ENCODE data around the gene CEP85. TPM values are rescaled to one million over a fixed set of nuclear protein-coding genes. Genes with fewer than 3 reads are reported as not detected.
"Not testable (repeated sequence)": the region's sequence is repeated elsewhere in the genome, so short reads cannot be mapped to it uniquely, and the experiment has no call there.

The CEP85 gene
- polyA plus RNA-seq, 4 donors: 2.7 to 11.0 (median 5.6) TPM

DNA sequence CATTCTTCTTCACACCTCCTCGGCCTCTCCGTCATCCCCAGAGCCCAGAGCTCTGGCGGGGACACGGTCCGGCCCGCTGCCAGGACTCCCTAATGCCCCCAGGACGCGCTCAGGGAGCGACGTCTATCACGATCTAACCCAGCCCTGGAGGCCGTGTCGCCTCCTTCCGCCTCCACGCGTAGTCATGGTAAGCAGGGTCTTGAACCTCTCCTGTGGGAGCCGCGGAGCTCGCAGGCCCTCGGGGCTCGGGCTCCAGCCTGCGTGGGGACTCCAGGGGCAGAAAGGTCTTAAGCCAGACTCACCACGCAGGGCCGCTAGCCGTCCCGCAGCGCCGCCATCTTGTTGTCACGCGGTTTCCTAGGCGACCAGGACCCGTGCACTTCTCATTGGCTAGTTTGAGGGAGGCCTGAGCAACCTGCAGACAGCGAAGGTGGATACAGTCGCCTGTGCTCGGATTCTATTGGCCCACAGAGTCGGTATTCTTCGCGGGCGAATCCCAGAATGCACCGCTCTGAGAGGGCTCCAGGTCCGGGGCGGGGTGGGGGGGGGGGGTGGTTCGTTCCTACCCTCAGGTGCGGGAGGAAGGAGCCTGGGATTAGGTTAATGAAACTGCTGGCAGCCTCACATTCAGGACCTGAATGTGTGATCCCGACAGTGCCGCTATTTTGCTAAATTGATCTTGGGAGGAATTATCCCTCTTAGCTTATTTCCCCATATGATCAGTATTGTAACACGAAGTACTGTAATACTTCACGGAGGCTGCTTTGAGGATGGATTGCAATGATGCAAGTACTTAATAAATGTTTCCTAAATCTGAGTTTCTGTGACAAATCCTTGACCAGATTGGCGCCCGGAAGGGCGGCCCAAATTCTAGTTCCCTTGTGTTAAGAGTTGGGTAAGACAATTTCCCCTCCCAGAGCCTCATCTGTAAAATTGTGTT is 72.6 kb downstream of the CEP85 start, which contains the start of gene UBXN11:
TSS of gene UBXN11 (minus strand) at position 347 of the 940 bp plus-strand sequence. CDS start 3,753 bp downstream, outside the sequence.
- Histone ChIP-seq H3K4me1 (ENCODE audit: control insufficient read depth in 3 of 3, insufficient read depth in 2 of 3, low read depth in 1 of 3, low read length in 2 of 3) (peaks cover 0 to 23% (median 2%) of the 10 kb centered on the region in 3 donors), H3K4me3 (ENCODE audit: low read depth in 1 of 3, low read length in 3 of 3) (peak within 1 kb of the TSS; percentile 77 to 79 (median 79)), H3K27me3 (ENCODE audit: control insufficient read depth in 3 of 3, insufficient read depth in 3 of 3, low read length in 3 of 3) (no peaks in the 10 kb centered on the region), H3K27ac (ENCODE audit: low read depth in 1 of 3, low read length in 2 of 3) (peak within 1 kb of the TSS in 2 of 3 donors; percentile 29 to 57), H3K36me3 (ENCODE audit: control insufficient read depth in 3 of 3, insufficient read depth in 2 of 3, low read depth in 1 of 3, low read length in 3 of 3) (peaks cover 0 to 3% (median 0%) of the 10 kb centered on the region in 3 donors), H3K9me3 (ENCODE audit: control insufficient read depth in 2 of 2, insufficient read depth in 1 of 2, low read depth in 1 of 2, low read length in 1 of 2) (no peaks in the 10 kb centered on the region)
- FAIRE-seq (no peak), DNase-seq (peak; percentile 96 to 98)
- WGBS, 3 donors: 0 to 2% (median 1%) methylated on average over 47 to 51 of the region's 51 CpGs

- Histone ChIP-seq H3K9me3 (ENCODE audit: control insufficient read depth in 2 of 2, insufficient read depth in 1 of 2, low read depth in 1 of 2, low read length in 1 of 2) (no peaks in the 10 kb centered on the region), H3K4me1 (ENCODE audit: control insufficient read depth in 3 of 3, insufficient read depth in 2 of 3, low read depth in 1 of 3, low read length in 2 of 3) (peaks cover 0 to 22% (median 2%) of the 10 kb centered on the region in 3 donors), H3K4me3 (ENCODE audit: low read depth in 1 of 3, low read length in 3 of 3) (peak overlapping the region in 1 of 3 donors; percentile 79), H3K27me3 (ENCODE audit: control insufficient read depth in 3 of 3, insufficient read depth in 3 of 3, low read length in 3 of 3) (no peaks in the 10 kb centered on the region), H3K27ac (ENCODE audit: low read depth in 1 of 3, low read length in 2 of 3) (peak overlapping the region in 2 of 3 donors; percentile 57 to 61), H3K36me3 (ENCODE audit: control insufficient read depth in 3 of 3, insufficient read depth in 2 of 3, low read depth in 1 of 3, low read length in 3 of 3) (no peaks in the 10 kb centered on the region)
- 12 to 26% (median 16%) methylated on average over 6 of the region's 6 CpGs for WGBS, 3 donors
- FAIRE-seq (no peak), DNase-seq (no peak)
Measured at GRCh38 chr1:26307363-26307781, 73.4 kb downstream of the CEP85 start.

- H3K4me1 ChIP-seq (ENCODE audit: control insufficient read depth in 3 of 3, insufficient read depth in 2 of 3, low read depth in 1 of 3, low read length in 2 of 3): peaks cover 0 to 13% (median 2%) of the 10 kb centered on the region in 3 donors
- H3K36me3 ChIP-seq (ENCODE audit: control insufficient read depth in 3 of 3, insufficient read depth in 2 of 3, low read depth in 1 of 3, low read length in 3 of 3); FAIRE-seq; H3K9me3 ChIP-seq (ENCODE audit: control insufficient read depth in 2 of 2, insufficient read depth in 1 of 2, low read depth in 1 of 2, low read length in 1 of 2); H3K27me3 ChIP-seq (ENCODE audit: control insufficient read depth in 3 of 3, insufficient read depth in 3 of 3, low read length in 3 of 3); DNase-seq; H3K4me3 ChIP-seq (ENCODE audit: low read depth in 1 of 3, low read length in 3 of 3): not testable (repeated sequence)
- H3K27ac ChIP-seq (ENCODE audit: low read depth in 1 of 3, low read length in 2 of 3): peak overlapping the region in 1 of 3 donors; percentile 61
- 78 to 85% (median 84%) methylated on average over 21 of the region's 21 CpGs for WGBS, 3 donors
Measured at GRCh38 chr1:26307966-26308899, 74.2 kb downstream of the CEP85 start.

DNA sequence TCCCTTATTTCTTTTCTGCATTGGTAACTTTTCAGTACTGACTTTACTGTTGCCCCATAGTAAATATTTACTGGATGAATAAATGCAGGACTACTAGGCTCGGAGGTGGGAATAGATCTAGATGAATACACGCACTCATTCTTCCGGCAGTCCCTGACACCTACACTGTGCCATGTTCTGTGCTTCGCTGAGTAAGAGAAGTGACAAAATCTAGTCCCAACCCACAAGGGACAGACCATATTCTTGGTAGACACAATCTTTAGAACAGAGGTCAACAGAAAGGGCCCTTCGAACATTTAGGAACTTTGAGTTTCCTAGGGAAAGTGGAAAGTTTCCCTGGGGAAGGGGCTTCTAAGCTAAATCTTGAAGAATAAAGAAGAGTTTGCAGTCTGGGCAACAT is 80.5 kb downstream of the CEP85 start:
- Histone ChIP-seq H3K27me3 (ENCODE audit: control insufficient read depth in 3 of 3, insufficient read depth in 3 of 3, low read length in 3 of 3) (peaks cover 0 to 2% (median 0%) of the 10 kb centered on the region in 3 donors), H3K27ac (ENCODE audit: low read depth in 1 of 3, low read length in 2 of 3) (no peak overlapping the region), H3K4me1 (ENCODE audit: control insufficient read depth in 3 of 3, insufficient read depth in 2 of 3, low read depth in 1 of 3, low read length in 2 of 3) (no peaks in the 10 kb centered on the region), H3K4me3 (ENCODE audit: low read depth in 1 of 3, low read length in 3 of 3) (no peak overlapping the region), H3K9me3 (ENCODE audit: control insufficient read depth in 2 of 2, insufficient read depth in 1 of 2, low read depth in 1 of 2, low read length in 1 of 2) (no peaks in the 10 kb centered on the region), H3K36me3 (ENCODE audit: control insufficient read depth in 3 of 3, insufficient read depth in 2 of 3, low read depth in 1 of 3, low read length in 3 of 3) (no peaks in the 10 kb centered on the region)
- WGBS, 3 donors: 77 to 86% (median 78%) methylated on average over 5 of the region's 5 CpGs
- DNase-seq (no peak), FAIRE-seq (no peak)

DNA sequence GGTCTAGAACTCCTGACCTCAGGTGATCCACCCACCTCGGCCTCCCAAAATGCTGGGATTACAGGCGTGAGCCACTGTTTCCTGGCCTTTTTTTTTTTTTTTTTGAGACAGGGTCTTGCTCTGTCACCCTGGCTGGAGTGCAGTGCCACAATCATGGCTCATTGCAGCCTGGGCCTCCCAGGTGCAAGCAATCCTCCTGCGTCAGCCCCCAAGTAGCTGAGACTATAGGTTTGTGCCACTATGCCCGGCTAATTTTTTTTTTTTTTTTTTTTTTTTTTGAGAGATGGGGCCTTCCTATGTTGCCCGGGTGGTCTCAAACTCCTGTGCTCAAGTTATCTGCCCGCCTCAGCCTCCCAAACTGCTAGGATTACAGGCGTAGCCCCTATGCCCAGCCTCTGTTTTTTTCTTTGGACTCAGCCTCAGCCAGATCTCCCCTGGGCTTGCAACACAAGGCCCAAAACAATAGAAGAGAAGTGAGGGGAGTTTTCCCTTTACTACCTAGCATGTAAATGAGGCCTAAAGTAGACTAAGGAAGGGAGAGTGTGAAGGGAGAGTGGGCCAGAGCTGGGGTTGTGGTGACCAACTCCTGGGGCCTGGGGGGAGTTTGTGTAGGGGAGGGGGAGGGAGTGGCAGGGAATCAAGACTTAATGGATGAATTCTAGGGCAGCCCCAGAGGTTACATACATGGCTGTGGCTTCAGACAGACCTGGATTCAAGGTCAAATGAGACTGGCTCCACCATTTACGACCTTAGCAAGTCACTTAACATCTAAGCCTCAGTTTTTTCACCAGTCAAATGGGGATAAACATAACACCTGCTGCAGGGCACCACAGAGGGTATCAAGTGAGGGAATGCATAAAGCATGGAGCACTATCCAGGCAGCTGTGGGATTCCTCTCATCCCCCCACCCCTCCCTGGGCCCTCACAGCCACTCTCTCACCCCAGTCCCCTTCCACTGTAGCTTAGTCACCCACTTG is 82.2 kb downstream of the CEP85 start:
- H3K27ac ChIP-seq (ENCODE audit: low read depth in 1 of 3, low read length in 2 of 3): no peak overlapping the region
- DNase-seq (no peak), FAIRE-seq (no peak)
- peaks cover 0 to 2% (median 0%) of the 10 kb centered on the region in 3 donors for H3K27me3 ChIP-seq (ENCODE audit: control insufficient read depth in 3 of 3, insufficient read depth in 3 of 3, low read length in 3 of 3)
- H3K4me1 ChIP-seq (ENCODE audit: control insufficient read depth in 3 of 3, insufficient read depth in 2 of 3, low read depth in 1 of 3, low read length in 2 of 3): peaks cover 0 to under 1% (median 0%) of the 10 kb centered on the region in 3 donors
- peaks cover 0 to 11% (median 0%) of the 10 kb centered on the region in 3 donors for H3K36me3 ChIP-seq (ENCODE audit: control insufficient read depth in 3 of 3, insufficient read depth in 2 of 3, low read depth in 1 of 3, low read length in 3 of 3)
- no peak overlapping the region for H3K4me3 ChIP-seq (ENCODE audit: low read depth in 1 of 3, low read length in 3 of 3)
- 79 to 86% (median 86%) methylated on average over 8 of the region's 8 CpGs for WGBS, 3 donors
- no peaks in the 10 kb centered on the region for H3K9me3 ChIP-seq (ENCODE audit: control insufficient read depth in 2 of 2, insufficient read depth in 1 of 2, low read depth in 1 of 2, low read length in 1 of 2)

DNA sequence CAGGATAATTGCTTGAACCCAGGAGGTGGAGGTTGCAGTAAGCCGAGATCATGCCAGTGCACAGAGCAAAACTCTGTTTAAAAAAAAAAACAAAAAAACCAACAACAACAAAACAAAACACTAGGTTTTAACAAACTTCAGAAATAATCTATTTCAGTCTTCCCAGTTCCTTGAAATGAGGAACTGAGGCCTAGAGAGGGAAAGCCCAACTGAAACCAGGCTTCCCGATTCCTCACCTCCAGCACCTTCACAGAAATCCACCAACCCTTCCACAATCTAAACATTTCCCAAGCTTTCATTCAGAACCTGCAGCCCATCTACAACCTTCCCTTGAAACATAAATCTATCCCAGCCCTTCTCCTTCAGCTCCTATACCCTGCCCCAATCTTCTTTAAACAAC is 83.1 kb downstream of the CEP85 start:
- no peak overlapping the region for H3K27ac ChIP-seq (ENCODE audit: low read depth in 1 of 3, low read length in 2 of 3)
- FAIRE-seq (no peak), DNase-seq (no peak)
- peaks cover 0 to 19% (median 0%) of the 10 kb centered on the region in 3 donors for H3K36me3 ChIP-seq (ENCODE audit: control insufficient read depth in 3 of 3, insufficient read depth in 2 of 3, low read depth in 1 of 3, low read length in 3 of 3)
- peaks cover 0 to 4% (median 0%) of the 10 kb centered on the region in 3 donors for H3K4me1 ChIP-seq (ENCODE audit: control insufficient read depth in 3 of 3, insufficient read depth in 2 of 3, low read depth in 1 of 3, low read length in 2 of 3)
- H3K27me3 ChIP-seq (ENCODE audit: control insufficient read depth in 3 of 3, insufficient read depth in 3 of 3, low read length in 3 of 3): peaks cover 0 to 2% (median 0%) of the 10 kb centered on the region in 3 donors
- no peaks in the 10 kb centered on the region for H3K9me3 ChIP-seq (ENCODE audit: control insufficient read depth in 2 of 2, insufficient read depth in 1 of 2, low read depth in 1 of 2, low read length in 1 of 2)
- no peak overlapping the region for H3K4me3 ChIP-seq (ENCODE audit: low read depth in 1 of 3, low read length in 3 of 3)
- 79 to 92% (median 87%) methylated on average over 2 of the region's 2 CpGs for WGBS, 3 donors

GRCh38 chr1:26317612-26318337 is 83.8 kb downstream of the CEP85 start, which contains the start of gene CD52:
Gene CD52 (plus strand): TSS chr1:26317958. CDS start chr1:26318018, 60 bp downstream.
- FAIRE-seq: no peak
- 59 to 78% (median 60%) methylated on average over 12 of the region's 12 CpGs for WGBS, 3 donors
- Histone ChIP-seq H3K36me3 (ENCODE audit: control insufficient read depth in 3 of 3, insufficient read depth in 2 of 3, low read depth in 1 of 3, low read length in 3 of 3) (peaks cover 0 to 22% (median 2%) of the 10 kb centered on the region in 3 donors), H3K4me1 (ENCODE audit: control insufficient read depth in 3 of 3, insufficient read depth in 2 of 3, low read depth in 1 of 3, low read length in 2 of 3) (peaks cover 0 to 4% (median 0%) of the 10 kb centered on the region in 3 donors), H3K4me3 (ENCODE audit: low read depth in 1 of 3, low read length in 3 of 3) (peak within 1 kb of the TSS; percentile 8 to 61 (median 37)), H3K9me3 (ENCODE audit: control insufficient read depth in 2 of 2, insufficient read depth in 1 of 2, low read depth in 1 of 2, low read length in 1 of 2) (no peaks in the 10 kb centered on the region), H3K27ac (ENCODE audit: low read depth in 1 of 3, low read length in 2 of 3) (peak within 1 kb of the TSS in 2 of 3 donors; percentile 36 to 49), H3K27me3 (ENCODE audit: control insufficient read depth in 3 of 3, insufficient read depth in 3 of 3, low read length in 3 of 3) (peaks cover 0 to 2% (median 0%) of the 10 kb centered on the region in 3 donors)
- DNase-seq: peak in 1 of 2 donors; percentile 45
